LNCAP (cell line): ENCODE data around the gene KHDC1L.

Experiments used
- TF ChIP-seq, protein P1 (sequence below): fragments of 450-650 bp; IDR thresholded peaks from 2 replicates; pipeline ENCODE4 v1.5.1; 2017; ENCODE audit warnings: mild to moderate bottlenecking

KHDC1L gene

DNA sequence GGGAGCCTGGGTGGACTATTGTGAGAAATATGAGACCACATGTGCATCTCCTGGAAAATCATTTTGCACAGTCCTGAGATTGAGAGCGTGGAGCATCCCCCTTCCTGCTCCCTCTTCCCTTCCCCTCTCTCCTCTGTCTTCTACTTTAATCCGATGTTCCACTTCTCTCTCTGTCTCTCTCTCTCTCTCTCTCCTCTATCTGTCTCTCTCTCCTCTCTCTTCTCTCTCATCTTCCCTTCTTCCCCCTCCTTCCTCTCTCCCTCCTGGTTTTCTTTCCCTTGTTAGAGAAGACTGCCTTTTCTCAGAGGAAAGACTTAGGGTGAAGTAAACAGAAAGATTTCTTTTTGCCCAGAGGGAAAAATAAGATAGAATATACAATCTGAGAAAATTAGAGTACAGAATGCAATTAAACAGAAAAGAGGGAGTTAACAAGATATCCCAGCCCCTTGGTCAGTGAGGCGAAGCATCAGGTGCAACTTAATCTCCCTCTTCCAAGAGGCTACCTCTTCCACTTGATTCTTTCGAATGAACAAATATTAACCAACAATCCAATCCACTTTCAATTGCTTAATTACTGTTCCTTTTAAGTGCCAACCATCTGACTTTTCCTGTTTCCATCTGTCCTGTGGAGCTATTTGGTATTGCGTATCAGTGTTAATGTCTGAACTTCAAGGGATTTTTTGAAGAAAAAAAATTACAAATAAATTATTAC, 23.1 kb upstream of the KHDC1L start:
- TF ChIP-seq, protein P1, sequence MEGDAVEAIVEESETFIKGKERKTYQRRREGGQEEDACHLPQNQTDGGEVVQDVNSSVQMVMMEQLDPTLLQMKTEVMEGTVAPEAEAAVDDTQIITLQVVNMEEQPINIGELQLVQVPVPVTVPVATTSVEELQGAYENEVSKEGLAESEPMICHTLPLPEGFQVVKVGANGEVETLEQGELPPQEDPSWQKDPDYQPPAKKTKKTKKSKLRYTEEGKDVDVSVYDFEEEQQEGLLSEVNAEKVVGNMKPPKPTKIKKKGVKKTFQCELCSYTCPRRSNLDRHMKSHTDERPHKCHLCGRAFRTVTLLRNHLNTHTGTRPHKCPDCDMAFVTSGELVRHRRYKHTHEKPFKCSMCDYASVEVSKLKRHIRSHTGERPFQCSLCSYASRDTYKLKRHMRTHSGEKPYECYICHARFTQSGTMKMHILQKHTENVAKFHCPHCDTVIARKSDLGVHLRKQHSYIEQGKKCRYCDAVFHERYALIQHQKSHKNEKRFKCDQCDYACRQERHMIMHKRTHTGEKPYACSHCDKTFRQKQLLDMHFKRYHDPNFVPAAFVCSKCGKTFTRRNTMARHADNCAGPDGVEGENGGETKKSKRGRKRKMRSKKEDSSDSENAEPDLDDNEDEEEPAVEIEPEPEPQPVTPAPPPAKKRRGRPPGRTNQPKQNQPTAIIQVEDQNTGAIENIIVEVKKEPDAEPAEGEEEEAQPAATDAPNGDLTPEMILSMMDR, result no peak

- TF ChIP-seq, protein P1, result no peak
Observed at GRCh38 chr6:73242001-73242400, 16.7 kb upstream of the KHDC1L start.

GRCh38 chr6:73240730-73241129, 15.4 kb upstream of the KHDC1L start:
- TF ChIP-seq, protein P1, result no peak

DNA sequence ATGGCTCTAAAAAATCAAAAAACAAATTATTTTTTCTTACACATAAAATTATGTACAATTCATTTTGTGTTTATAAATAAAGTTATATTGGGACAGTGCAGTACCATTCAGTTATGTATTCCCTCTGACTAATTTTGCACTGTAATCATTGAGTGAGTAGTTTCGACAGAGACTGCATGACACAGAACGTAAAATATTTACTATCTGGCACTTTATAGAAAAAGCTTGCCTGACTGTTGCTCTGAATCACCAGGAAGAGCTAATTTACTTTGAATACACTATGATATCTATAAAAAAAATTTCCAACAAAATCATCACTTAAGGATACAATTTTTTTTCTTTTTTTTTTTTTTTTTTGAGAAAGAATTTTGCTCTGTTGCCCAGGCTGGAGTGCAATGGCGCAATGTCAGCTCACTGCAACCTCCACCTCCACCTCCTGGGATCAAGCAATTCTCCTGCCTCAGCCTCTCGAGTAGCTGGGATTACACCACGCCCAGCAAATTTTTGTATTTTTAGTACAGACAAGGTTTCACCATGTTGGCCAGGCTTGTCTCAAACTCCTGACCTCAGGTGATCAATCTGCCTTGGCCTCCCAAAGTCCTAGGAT, 11.0 kb upstream of the KHDC1L start:
- TF ChIP-seq, protein P1, result no peak

- TF ChIP-seq, protein P1, result no peak
Observed at GRCh38 chr6:73234733-73235132, 9.4 kb upstream of the KHDC1L start.

GRCh38 chr6:73233048-73233447, 7.8 kb upstream of the KHDC1L start:
- TF ChIP-seq, protein P1, result no peak

DNA sequence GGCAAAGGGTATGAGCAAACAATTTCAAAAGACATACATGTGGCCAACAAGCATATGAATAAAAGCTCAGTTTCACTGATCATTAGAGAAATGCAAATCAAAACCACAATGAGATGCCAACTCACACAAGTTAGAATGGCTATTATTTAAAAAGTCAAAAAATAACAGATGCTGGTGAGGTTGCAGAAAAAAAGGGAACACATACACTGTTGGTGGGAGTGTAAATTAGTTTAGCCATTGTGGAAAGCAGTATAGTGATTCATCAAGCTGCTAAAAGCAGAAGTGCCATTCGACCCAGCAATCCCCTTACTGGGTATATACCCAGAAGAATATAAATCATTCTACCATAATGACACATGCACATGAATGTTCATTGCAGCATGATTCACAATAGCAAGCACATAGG, 6.7 kb upstream of the KHDC1L start:
- TF ChIP-seq, protein P1, result no peak
